Tibial nerve (tissue), 4 donors: ENCODE results near the gene RCOR2.

Source experiments
- CTCF ChIP-seq, 5 experiments: fragments of 200-600 bp in 3 of 5; fragments of 450-650 bp in 2 of 5; sonication (generic) in 3 of 5; IDR thresholded peaks; one replicate each; pipeline ENCODE4 v1.5.1; 2016 to 2019; ENCODE audit warnings: antibody characterized with exemption in 5 of 5, mild to moderate bottlenecking in 3 of 5, moderate library complexity in 2 of 5
- EP300 ChIP-seq, 2 donors: sonication (generic); formaldehyde crosslinking; IDR thresholded peaks; one replicate each; pipeline ENCODE4 v1.6.1; 2017; ENCODE audit warnings: antibody characterized with exemption in 2 of 2, mild to moderate bottlenecking in 1 of 2
- POLR2A ChIP-seq, 2 donors: fragments of 450-650 bp; IDR thresholded peaks; one replicate each; pipeline ENCODE4 v1.6.1; 2017; ENCODE audit warnings: antibody characterized with exemption in 2 of 2, mild to moderate bottlenecking in 2 of 2, moderate library complexity in 2 of 2

- TF ChIP-seq POLR2A (IDR thresholded peaks at IDR 0.05) (no peak), CTCF (IDR thresholded peaks at IDR 0.05) (no peak), EP300 (IDR thresholded peaks at IDR 0.05) (no peak)
Measured at GRCh38 chr11:63876616-63877015, 40.3 kb downstream of the RCOR2 start.
